GM19372 (cell line): ENCODE measurements around the gene DIS3L2.
"Not testable (repeated sequence)": the region's sequence is repeated elsewhere in the genome, so short reads cannot be mapped to it uniquely, and the experiment has no call there.

Source experiments
- ATAC-seq: cut with Tn5 transposase; IDR thresholded peaks from one replicate; pipeline ENCODE4 v1.9.1; 2021; ENCODE audit warnings: mild to moderate bottlenecking, low read depth, moderate library complexity; ENCODE audit not compliant: unreplicated experiment

Gene DIS3L2

DNA sequence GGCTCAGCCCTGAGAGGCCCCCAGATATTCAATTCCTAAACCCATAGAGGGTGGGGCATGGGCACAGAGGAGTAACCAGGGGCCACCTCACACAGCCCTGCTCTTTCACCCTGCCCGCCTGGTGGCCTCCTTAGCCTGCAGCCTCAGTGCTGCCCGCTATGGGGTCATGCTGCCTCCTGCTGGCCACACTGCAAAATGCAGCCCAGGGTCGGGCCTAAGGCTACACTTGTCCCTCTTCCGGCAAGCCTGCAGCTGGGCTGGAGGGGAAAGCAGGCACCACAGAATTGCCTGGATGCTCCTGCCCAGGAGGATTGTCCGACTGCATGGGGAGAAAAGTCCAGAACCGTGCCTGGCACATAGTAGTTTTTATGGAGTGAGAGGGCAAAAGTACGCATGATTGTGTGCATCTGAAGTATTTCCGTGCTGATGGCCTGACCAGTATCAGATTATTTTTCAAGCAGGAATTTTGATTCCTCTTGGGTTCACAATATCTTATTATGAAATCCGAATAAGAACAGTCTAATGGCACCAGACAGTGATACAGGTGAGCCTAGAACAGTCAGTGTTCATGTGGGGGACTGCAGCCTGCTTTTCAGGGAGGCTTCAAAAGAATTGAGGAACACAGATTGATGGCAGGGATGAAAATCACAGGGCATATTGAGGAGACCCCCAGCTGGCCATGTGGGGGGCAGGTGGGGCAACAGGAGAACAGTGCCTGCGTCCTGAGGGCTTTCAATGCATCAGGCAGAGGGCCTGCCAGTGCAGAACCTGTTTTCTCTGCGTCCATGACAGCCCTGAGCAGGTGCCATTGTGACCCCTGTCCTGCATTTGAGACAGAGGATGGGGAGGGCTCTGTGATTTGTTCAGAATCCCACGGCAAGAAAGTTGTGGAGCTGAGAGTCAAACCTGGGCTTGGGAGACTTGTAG, 365.9 kb downstream of the DIS3L2 start:
- ATAC-seq: no peak

DNA sequence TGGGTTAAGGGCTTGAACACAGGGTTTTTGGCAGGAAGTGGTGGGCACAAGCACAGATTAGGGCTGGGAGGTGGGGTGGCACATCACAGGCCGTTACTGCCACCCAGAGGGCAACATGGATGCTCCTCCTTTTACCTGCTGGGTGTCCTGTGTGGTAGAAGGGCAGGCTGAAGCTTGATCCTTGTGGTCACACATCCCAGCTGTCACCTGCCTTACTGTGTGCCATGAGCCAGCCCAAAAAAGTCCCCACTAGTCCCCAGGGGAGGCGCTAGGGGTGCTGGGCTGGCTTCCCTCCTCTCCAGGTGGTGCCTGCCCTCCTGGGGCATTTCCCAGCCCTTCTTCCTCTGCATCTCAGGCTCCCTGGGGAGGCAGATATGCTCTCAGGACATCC, 366.5 kb downstream of the DIS3L2 start:
- no peak for ATAC-seq

DNA sequence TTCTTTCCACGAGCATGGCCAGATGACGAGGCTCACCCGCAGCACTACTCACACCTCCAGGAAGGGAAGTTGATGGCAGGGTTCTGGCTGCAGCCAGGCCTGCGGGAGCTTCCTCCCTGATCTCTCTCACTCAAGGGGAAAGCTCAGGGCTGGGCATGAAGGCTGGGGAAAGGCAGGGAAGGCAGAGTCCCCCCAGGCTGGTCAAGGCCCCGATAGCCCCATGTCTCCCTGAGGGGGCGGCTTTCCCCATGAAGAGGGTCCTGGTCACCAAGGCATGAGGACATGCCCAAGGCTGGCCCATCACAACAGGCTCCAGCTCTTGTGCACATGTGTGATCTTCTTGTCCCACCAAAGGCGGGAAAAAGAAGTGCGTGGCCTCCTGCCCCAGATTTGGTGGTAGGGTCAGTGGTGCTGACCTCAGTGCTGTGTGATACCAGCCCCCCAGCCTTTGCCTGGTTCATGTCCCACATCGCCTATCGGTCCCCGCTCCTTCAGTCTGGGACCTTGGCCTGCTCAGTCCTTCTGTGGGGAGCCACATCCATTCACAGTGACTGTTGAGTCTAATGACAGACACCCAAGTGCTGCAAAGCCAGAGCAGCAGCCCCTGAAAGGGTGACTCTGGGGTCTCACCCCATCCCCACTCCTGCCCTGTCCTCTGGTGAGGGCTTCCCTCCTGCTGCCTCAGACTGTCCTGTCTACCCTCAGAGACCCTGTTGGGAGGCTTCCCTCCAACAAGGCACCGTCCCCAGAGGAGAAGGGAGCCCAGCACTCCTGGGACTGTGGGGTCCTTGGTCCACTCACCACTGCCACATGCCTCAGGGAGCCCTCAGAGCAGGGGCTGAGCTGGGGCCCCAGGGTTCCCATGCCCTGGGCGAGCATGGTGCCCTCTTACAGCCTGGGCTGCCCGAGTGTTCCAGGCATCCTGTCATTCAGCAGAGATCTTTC, 367.3 kb downstream of the DIS3L2 start:
- ATAC-seq: no peak

DNA sequence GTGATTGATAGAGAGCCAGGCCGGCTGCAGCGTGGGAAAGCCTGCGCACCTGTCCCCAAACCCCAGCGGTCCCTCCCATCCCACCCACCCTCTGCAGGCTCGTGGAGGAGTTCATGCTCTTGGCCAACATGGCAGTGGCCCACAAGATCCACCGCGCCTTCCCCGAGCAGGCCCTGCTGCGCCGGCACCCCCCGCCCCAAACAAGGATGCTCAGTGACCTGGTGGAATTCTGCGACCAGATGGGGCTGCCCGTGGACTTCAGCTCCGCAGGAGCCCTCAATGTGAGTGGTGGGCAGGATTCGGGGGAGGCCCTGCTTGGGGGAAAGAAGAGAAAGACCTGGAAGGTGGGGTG, 368.2 kb downstream of the DIS3L2 start:
- ATAC-seq: no peak

DNA sequence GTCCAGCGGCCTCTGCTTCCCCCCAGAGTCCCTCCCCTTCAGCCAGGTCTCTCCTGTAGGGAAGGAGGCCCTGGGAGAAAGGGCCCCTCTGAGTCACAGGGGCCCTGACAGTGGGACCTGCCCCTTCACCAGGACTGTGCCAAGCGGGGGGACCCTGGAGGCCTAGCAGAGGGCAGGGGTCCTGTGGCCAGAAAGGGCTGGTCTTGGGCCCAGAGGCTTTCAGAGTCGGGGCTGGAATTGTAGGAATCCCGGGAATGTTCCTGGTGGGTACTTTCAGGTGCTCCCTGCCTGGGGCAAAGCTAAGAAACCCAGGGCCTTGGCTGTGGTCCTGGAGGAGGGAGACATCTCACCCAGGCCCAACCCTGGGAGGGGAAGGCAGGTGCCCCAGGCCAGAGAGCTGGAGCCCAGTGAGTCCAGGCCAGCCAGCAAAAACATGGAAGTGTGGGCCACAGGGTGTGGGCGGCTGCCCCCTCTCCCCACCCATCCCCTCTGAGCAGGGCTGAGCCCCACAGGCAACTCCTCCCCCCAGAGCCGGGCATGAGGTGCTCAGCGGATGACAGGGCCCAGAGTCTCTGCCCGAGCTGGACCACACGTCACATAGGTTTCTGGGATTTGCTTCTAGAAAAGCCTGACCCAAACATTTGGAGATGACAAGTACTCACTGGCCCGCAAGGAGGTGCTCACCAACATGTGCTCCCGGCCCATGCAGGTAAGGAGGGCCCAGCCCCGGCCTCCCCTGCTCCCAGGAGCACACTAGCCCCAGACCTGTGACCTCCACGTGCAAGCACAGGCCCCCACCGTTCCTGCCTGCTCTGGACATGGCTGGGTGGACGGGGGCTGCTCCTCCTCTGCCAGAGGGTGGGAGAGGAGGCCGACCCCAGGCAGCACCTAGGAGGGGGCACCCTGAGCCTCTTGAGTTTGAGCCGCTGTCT, 368.8 kb downstream of the DIS3L2 start:
- ATAC-seq: no peak

DNA sequence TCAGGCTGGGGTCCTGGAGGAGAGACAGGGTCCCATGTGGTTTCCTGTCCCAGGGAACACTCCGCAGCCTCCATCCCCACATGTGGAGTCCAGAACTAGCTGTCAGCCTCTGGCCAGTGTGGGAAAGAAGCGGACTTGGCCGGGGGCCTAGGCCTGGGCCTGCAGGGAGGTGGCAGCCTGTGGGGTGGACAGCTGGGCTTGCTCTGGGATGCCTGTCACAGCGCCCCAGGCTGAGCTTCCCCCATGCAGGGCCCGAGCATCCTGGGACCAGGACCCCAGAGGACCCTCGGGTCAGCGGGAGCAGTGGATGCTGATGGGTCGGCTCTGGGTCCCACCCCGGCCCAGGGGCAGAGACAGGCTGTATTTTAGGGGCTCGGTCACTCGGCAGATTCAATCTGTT, 369.5 kb downstream of the DIS3L2 start:
- ATAC-seq: not testable (repeated sequence)

DNA sequence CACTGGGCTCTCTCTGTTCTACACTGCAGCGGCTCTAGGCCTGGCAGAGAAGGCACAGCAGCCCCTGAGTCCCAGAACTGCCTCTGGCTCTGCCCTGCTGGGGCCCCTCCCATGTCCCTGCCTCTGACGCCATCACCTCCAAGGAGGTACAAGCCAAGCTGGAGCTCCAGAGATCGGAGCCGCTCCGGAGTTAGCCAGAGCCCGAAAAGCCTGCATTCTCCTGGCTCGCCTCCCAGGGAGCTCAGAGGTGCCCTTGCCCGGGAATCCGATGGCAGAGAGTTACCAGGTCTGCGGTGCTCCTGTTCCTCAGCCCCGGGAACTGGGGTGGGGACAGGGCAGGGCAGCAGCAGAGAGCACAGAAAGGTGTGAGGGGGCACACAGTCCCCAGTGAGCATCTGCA, 370.1 kb downstream of the DIS3L2 start:
- not testable (repeated sequence) for ATAC-seq

DNA sequence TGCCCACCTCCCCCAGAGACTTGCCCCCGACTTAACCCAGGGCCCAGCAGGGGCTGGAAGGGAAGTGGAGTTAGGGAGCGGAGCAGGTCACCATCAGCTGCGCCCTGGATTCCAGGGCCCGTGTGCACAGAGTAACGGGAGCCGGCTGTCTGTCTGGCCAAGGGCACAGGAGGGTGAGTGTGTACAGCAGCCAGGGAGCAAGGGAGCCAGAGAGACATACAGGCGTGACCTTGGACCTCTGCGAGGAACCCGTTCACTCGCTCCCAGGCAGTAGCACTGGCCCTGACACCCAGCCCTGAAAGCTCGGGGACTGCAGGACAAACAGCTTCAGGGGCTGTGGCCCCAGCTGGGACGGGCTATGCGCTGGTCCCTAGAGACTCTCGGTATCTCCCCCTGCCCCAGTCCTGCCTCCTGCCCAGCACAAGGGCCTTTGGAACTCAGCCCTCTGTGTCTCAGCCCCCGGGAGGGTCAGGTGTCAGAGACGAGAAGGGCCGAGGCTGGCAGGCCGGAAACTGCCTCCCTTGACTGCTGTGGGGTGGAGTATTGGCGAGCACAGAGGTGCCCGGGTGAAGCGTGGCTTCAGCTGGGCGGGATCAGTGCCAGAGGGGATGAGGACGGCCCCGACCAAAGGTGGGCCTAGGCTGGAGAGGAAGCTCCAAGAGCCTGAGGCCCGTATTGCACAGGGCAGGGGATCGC, 370.9 kb downstream of the DIS3L2 start:
- not testable (repeated sequence) for ATAC-seq

DNA sequence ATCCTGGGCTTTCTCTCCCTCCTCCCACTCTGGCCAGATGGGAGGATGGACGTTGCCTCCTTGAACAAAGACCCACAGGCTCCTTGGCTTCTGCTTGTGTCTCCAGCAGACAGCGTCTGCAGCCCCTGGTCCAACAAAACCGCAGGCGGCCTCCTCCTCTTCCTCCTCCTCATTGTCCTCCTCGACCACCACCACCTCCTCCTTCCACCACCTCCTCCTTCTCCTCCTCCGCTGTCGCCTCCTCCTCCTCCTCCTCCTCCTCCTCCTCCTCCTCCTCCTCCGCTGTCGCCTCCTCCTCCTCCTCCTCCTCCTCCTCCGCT, 371.4 kb downstream of the DIS3L2 start:
- ATAC-seq: no peak

DNA sequence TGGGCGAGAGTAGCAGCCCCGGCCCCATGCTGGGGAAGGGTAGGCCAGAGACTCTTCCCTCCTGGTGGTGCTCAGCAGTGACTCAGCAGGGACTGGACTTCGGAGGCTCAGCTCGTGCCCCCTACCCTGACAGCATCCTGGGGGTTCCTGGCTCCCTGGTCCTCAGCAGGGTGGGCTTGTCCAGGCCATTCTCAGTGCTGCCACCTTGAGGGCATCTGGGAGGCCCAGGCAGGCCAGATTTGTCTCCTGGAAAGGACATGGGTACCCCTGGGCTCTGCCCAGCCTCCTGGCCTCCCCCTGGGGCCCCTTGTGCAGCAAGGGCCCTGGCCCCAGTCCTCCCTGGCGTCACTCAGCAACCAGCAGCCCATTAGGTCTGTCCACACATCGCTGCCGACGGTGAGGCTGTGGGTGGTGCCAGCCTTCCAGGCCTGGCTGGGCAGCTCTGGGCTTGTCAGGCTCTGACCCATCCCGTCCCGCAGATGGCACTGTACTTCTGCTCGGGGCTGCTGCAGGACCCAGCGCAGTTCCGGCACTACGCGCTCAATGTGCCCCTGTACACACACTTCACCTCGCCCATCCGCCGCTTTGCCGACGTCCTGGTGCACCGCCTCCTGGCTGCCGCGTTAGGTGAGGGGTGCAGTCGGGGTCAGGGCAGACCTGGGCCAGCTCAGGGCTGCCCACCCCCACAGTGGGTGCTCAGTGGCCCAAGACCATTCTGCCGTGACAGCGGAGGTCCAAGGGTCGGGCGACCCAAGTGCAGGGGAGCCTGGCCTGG, 372.0 kb downstream of the DIS3L2 start:
- no peak for ATAC-seq

DNA sequence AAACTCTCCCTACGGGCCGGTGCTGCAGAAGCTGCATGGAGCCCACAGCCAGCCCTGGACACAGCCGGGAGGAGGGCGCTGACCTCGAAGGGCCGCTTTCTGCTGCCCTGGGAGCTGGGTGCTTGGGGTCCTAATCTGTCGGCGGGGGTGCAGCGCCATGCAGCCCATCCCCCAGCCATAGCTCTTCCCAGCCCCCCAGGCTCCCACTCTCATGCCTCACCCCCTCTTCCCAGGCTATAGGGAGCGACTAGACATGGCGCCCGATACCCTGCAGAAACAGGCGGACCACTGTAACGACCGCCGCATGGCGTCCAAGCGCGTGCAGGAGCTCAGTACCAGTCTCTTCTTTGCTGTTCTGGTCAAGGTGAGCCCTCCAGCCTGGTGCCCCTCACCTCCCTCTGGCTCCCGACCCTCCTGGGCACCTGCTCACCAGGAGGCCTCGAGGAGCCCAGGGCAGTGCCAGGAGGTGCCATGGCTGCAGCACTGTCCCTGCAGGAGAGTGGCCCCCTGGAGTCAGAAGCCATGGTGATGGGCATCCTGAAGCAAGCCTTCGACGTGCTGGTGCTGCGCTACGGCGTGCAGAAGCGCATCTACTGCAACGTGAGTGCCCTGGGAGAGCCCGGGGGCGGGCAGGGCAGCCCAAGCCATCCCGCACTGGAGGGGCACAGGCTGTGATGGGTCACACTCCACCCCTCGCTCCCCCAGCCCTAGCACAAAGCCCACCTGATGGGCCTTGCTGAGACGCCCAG, 372.8 kb downstream of the DIS3L2 start:
- not testable (repeated sequence) for ATAC-seq

DNA sequence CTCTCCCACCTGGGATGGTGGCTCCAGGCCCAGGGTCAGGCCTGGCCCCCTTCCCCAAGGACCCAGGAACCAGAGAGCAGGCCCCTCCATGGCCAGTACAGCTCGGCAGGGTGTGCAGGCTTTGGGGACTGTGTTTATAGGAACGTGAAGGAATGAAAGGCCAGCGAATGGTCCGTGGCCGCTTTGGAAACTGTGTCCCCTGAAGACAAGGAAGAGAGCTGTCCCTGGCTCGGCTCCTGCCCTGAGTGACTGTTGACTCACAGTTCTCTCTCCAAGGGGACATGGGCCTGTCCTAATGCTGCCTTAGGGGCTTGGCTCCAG, 373.3 kb downstream of the DIS3L2 start:
- ATAC-seq: not testable (repeated sequence)

DNA sequence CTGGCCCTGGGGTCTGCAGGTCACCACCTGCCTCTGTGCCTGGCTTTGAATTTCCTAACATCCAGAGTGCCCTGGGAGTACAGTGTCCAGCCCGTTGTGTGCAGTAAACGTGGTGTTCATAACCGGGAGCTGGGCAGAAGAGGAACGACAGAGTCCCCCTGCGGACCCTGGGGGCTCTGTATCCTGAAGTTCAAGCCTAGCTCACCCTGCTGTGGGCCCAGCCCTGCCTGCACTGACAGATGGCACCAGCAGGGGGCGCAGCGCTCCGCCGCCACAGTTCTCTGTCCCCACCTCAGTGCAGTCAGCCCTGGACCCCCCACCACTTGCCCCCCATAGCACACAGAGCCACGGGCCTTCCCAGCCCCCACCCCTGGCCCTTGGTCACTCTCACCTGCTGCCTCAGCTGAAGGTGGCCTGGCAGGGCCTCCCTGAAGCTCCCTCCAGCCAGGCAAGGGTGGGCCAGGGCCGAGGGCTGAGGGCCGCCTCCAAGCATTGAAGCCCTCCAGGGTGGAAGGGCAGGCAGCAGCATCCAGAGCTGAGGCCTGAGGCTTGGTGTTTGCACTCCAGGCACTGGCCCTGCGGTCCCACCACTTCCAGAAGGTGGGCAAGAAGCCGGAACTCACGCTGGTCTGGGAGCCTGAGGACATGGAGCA, 373.8 kb downstream of the DIS3L2 start:
- not testable (repeated sequence) for ATAC-seq

DNA sequence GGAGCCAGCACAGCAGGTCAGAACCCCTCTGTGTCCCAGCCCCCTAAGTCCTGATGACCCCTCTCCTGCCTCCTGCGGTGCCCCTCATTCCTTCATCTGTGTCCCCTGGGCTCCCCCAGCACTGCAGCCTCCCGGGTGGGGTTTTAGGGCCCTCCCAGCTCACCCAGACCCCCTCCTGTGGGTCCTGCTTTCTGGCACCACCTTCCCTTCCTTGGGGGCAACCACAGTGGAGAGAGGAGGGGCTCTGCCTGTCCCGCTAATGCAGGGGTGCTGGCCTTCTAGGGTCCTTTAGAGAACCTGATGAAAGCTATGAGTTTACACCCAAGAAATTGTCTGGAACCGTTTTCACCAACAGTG, 374.3 kb downstream of the DIS3L2 start:
- ATAC-seq: no peak

DNA sequence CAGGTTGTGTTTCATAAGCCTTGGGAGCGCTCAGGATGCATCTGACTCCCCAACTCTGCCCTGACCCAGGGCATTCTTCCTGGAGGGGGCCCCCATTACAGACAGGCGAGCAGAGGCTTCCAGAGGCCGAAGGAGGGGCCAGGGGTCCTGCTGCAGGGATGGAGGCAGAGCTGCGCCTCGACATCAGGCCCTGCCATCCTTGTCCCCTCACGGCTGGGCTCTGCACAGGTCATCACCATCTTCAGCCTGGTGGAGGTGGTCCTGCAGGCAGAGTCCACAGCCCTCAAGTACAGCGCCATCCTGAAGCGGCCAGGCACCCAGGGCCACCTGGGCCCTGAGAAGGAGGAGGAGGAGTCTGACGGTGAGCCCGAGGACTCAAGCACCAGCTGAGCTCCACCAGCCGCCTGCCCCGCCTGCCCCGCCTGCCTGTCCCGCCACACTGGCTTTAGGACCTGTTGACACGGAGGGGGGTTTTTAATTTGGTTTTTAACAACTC, 374.8 kb downstream of the DIS3L2 start:
- ATAC-seq: no peak

DNA sequence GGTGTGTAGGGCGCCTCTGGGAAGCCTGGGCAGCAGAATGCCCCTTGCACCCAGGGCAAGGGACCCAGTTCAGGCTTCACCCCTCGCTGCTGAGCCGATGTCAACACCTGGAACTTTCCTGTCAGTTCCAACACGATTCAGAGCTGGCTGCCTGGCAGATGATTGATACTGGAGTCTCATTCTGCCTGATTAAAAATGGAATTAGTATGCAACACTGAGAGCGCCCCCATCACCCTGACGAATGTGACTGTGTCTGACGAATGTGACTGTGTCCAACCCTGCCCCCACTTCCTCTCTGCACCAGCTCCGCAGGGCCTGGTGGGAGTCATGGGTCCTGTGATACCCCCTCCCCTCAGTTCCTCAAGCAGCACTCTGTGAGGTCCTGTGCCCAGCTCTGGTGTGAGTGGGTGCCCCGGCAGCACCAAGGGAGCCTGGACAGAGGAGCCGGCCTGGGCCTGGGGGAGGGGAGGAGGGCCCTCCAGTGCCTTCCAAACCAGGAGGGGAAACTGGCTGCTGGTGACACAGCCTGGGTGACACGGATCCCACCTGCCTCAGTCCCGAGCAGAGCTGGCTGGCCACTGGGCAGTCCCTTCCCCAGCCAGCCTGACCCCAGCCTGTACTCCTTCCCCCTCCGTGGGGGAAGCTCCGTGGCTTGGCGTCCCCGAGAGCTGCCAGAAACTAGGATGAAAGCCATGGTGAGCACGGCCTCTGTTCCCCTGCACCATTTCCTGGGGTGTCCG, 375.6 kb downstream of the DIS3L2 start:
- no peak for ATAC-seq

DNA sequence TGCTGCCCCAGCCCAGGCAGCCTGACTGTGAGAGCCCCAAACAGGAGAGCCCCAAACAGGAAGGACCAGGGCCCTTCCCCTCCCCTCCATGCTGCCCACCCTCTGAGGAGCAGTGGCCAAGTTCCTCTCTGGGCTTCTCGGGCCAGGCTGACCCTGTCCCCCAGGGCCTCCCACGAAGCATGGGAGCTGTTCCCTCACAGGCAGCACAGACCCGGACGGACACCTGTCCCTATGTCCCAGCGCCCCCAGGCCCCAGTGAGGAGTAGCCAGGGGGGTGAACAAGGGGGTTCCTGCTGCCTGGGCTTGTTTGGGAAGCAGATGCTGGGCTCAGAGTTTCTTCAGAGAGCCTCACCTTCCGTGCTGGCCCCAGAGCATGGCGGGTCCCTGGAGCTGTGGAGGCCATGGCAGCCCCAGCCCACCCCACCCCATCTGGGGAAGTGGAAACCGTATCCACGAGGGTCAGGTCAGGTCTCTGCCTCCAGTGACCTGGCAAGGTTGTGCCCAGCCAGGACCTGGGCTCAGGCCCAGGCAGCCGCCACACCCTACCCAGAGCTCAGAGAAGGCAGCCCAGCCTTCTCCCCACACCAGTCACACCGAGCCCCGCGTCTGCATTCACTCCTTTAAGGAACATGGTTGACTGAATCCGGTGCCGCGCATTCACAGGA, 376.7 kb downstream of the DIS3L2 start:
- ATAC-seq: not testable (repeated sequence)
